Upper lobe of left lung (tissue), 4 donors: ENCODE measurements around the gene ZNF620.

Experiments used
- EP300 ChIP-seq, 4 donors: sonication (generic); formaldehyde crosslinking; IDR thresholded peaks; one replicate each; pipeline ENCODE4 v1.5.1; 2017; ENCODE audit warnings: antibody characterized with exemption in 4 of 4, control low read depth in 2 of 4
- POLR2A ChIP-seq, 4 donors: fragments of 450-650 bp; IDR thresholded peaks; one replicate each; pipeline ENCODE4 v1.5.1; 2016 to 2017; ENCODE audit warnings: antibody characterized with exemption in 4 of 4, mild to moderate bottlenecking in 2 of 4
- TF ChIP-seq, protein P1 (sequence below), 6 experiments: fragments of 450-650 bp in 4 of 6; fragments of 200-600 bp in 2 of 6; sonication (generic) in 2 of 6; IDR thresholded peaks; one replicate each; pipeline ENCODE4 v1.5.1; 2016 to 2019; ENCODE audit warnings: antibody characterized with exemption in 6 of 6

GRCh38 chr3:40528426-40528825, 22.6 kb downstream of the ZNF620 start:
- TF ChIP-seq EP300 (IDR thresholded peaks at IDR 0.05) (no peak), POLR2A (IDR thresholded peaks at IDR 0.05) (no peak)
- TF ChIP-seq, protein P1, sequence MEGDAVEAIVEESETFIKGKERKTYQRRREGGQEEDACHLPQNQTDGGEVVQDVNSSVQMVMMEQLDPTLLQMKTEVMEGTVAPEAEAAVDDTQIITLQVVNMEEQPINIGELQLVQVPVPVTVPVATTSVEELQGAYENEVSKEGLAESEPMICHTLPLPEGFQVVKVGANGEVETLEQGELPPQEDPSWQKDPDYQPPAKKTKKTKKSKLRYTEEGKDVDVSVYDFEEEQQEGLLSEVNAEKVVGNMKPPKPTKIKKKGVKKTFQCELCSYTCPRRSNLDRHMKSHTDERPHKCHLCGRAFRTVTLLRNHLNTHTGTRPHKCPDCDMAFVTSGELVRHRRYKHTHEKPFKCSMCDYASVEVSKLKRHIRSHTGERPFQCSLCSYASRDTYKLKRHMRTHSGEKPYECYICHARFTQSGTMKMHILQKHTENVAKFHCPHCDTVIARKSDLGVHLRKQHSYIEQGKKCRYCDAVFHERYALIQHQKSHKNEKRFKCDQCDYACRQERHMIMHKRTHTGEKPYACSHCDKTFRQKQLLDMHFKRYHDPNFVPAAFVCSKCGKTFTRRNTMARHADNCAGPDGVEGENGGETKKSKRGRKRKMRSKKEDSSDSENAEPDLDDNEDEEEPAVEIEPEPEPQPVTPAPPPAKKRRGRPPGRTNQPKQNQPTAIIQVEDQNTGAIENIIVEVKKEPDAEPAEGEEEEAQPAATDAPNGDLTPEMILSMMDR (IDR thresholded peaks at IDR 0.05): no peak
